Astrocyte (in vitro differentiated cells and primary cell): ENCODE measurements around the gene CD200.

Source experiments
- EZH2 ChIP-seq: IDR thresholded peaks from 2 replicates; pipeline ENCODE4 v1.6.1; 2012; ENCODE audit warnings: mild to moderate bottlenecking, low read length, inconsistent platforms; ENCODE audit not compliant: insufficient read depth
- TF ChIP-seq, protein P1 (sequence below): IDR thresholded peaks from 2 replicates; pipeline ENCODE4 v1.5.1; 2011; ENCODE audit warnings: low read depth, mild to moderate bottlenecking, inconsistent platforms, low read length, moderate library complexity; ENCODE audit not compliant: insufficient read depth

DNA sequence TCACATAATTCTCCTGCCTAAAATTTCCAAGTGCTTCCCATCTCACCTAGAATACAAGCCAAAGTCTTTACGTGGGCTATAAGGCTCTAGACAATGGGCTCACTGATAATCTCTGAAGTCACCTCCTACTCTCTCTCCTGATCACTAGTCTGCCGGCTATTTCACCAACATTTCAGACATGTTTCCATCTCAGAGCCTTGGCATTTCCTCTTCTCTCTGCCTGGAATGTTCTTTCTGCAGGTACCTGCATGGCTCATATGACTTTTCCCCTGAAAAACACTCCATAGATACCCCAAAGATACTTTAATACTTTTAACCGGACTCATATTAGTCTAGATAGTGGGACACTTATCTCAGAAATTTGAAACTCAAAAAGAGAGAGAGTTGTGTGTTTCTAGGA, 32.7 kb downstream of the CD200 start:
- TF ChIP-seq, protein P1, sequence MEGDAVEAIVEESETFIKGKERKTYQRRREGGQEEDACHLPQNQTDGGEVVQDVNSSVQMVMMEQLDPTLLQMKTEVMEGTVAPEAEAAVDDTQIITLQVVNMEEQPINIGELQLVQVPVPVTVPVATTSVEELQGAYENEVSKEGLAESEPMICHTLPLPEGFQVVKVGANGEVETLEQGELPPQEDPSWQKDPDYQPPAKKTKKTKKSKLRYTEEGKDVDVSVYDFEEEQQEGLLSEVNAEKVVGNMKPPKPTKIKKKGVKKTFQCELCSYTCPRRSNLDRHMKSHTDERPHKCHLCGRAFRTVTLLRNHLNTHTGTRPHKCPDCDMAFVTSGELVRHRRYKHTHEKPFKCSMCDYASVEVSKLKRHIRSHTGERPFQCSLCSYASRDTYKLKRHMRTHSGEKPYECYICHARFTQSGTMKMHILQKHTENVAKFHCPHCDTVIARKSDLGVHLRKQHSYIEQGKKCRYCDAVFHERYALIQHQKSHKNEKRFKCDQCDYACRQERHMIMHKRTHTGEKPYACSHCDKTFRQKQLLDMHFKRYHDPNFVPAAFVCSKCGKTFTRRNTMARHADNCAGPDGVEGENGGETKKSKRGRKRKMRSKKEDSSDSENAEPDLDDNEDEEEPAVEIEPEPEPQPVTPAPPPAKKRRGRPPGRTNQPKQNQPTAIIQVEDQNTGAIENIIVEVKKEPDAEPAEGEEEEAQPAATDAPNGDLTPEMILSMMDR: no peak
- TF ChIP-seq EZH2: no peak
